ENCODE data around the gene NDUFS7. TPM values are rescaled to one million over a fixed set of nuclear protein-coding genes. Genes with fewer than 3 reads are reported as not detected.

Gene NDUFS7
- total and polyA plus RNA-seq, 7 donors, result 177 to 423 (median 294) TPM

GRCh38 chr19:1409204-1410005 is 25.7 kb downstream of the NDUFS7 start:
- Histone ChIP-seq H3K9me3 (no peaks in the 10 kb centered on the region), H3K4me3 (peak overlapping the region; percentile 97), H3K27ac (peak overlapping the region; percentile 95), H3K36me3 (ENCODE audit: insufficient read depth in 1 of 2, low read depth in 1 of 2) (peaks cover 0 to 22% of the 10 kb centered on the region in 2 donors), H3K4me1 (peaks cover 53% of the 10 kb centered on the region), H3K27me3 (ENCODE audit: insufficient read depth in 3 of 3, low read length in 2 of 3) (no peaks in the 10 kb centered on the region)
- TF ChIP-seq CTCF (IDR thresholded peaks at IDR 0.05), result no peak
- ATAC-seq (no peak), DNase-seq (no peak)
- intact Hi-C loops (cut with DNase I), result loop anchor here (2.0 to 10.0 kb wide), 3 partner anchors 53 to 835 kb away; partner anchors contain the start of genes BSG (in 1 of the 2) and FAM174C (in 1 of the 2)
- 50 to 70% (median 53%) methylated on average over 33 of the region's 33 CpGs for WGBS, 3 donors

DNA sequence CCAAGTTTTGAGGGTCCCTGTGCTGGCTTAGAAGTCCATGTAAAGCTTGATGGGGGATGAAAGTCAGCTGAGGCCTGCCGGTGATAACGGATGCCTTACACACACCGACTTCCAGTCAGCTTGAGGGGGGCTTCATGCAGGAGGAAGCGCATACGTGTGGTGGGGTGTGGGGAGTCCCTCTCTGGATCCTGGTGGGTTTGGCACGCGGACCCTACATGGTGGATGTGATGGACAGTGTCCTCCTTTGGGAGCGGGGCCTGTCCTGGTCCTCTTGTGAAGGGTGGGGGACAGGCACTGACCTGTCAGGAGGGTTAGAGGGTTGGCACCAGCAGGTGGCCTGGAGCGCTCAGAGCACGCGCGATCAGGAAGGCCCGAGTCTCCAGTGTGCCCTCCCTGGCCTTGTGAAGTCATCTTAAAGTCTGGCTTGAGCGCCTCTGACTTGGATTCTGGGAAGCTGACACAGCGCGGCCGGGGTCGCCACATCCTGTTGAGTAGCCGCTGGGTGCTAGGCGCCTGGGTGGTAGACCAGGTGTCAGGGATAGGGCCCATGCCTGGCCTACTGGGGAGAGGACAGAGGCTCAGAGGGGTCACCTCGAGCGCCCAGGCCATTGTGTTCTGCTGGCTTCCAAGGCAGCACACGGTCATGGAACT is 26.6 kb downstream of the NDUFS7 start:
- whole genome bisulfite sequencing, 3 donors, result 63 to 74% (median 70%) methylated on average over 23 of the region's 23 CpGs
- peak overlapping the region; percentile 97 for H3K4me3 ChIP-seq
- peaks cover 0 to 22% of the 10 kb centered on the region in 2 donors for H3K36me3 ChIP-seq (ENCODE audit: insufficient read depth in 1 of 2, low read depth in 1 of 2)
- no peak for TF ChIP-seq CTCF (IDR thresholded peaks at IDR 0.05)
- peak in 3 of 4 donors; percentile 0 to 9 (median 2) for ATAC-seq
- DNase-seq, result no peak
- no peaks in the 10 kb centered on the region for H3K9me3 ChIP-seq
- intact Hi-C loops (cut with DNase I), result loop anchor here in 1 of 2 donors (10.0 kb wide), 1 partner anchor 135 kb away; the partner anchor contains the start of gene FAM174C
- no peaks in the 10 kb centered on the region for H3K27me3 ChIP-seq (ENCODE audit: insufficient read depth in 3 of 3, low read length in 2 of 3)
- H3K4me1 ChIP-seq, result peaks cover 61% of the 10 kb centered on the region
- peak overlapping the region; percentile 95 for H3K27ac ChIP-seq

- Histone ChIP-seq H3K4me1 (peaks cover 66% of the 10 kb centered on the region), H3K36me3 (ENCODE audit: insufficient read depth in 1 of 2, low read depth in 1 of 2) (peaks cover 0 to 22% of the 10 kb centered on the region in 2 donors), H3K27ac (peak overlapping the region; percentile 95), H3K4me3 (peak overlapping the region; percentile 97), H3K9me3 (no peaks in the 10 kb centered on the region), H3K27me3 (ENCODE audit: insufficient read depth in 3 of 3, low read length in 2 of 3) (no peaks in the 10 kb centered on the region)
- no peak for TF ChIP-seq CTCF (IDR thresholded peaks at IDR 0.05)
- no peak for ATAC-seq
- 62 to 83% (median 70%) methylated on average over 9 of the region's 9 CpGs for WGBS, 3 donors
- intact Hi-C loops (cut with DNase I), result loop anchor here in 1 of 2 donors (10.0 kb wide), 1 partner anchor 136 kb away; the partner anchor contains the start of gene FAM174C
- no peak for DNase-seq
Measured at GRCh38 chr19:1410789-1411188, 27.1 kb downstream of the NDUFS7 start.

DNA sequence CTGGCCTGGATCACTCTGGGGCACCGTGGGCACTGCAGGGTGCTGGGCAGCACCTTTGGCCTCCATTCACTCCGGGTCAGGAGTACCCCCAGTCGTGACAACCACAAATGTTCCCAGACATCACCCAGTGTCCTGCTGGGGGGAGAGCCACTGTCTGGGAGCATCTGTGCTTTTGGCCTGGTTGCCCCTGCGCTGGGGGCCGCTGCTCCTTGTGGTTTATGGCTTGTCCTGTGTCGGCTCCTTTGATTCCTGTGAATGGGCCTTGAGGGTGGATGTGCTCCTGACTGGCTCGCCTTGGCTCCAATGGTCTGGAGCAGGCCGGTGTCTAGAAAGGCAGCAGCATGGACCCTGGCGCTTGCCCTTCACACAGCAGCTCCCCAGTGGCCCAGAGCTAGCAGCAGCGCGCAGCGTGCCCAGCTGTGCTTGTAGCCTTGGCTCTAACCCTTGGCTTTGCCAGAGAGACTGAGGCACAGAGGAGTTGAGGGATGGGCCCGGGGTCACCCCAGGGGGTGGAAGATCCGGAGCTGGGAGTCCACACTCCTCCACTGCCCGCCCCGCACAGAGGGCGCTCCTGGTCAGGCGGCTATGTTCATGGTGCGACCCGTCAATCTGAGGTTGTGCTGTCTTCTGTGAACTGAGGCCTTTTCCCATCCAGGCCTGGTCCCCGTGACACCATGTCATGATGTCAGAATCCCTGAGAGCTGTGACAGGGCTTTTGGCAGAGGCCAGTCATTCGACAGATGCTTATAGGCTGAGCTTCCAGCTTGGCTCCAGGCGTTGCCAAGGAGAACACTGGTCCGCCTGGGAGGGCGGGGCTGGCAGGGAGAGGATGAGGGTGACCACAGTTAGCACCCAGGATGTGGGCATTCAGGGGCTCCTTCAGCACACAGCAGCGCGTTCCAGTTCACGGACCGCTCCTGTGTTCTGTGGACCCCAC is 27.8 kb downstream of the NDUFS7 start:
- peaks cover 71% of the 10 kb centered on the region for H3K4me1 ChIP-seq
- intact Hi-C loops (cut with DNase I), result loop anchor here in 1 of 2 donors (10.0 kb wide), 1 partner anchor 137 kb away; the partner anchor contains the start of gene FAM174C
- peaks cover 0 to 22% of the 10 kb centered on the region in 2 donors for H3K36me3 ChIP-seq (ENCODE audit: insufficient read depth in 1 of 2, low read depth in 1 of 2)
- WGBS, 3 donors, result 36 to 51% (median 38%) methylated on average over 29 of the region's 29 CpGs
- peak overlapping the region; percentile 97 for H3K4me3 ChIP-seq
- H3K27ac ChIP-seq, result peak overlapping the region; percentile 95
- no peaks in the 10 kb centered on the region for H3K9me3 ChIP-seq
- DNase-seq (peak; percentile 77 to 90), ATAC-seq (peak; percentile 43 to 66 (median 54))
- H3K27me3 ChIP-seq (ENCODE audit: insufficient read depth in 3 of 3, low read length in 2 of 3), result no peaks in the 10 kb centered on the region
- TF ChIP-seq CTCF (IDR thresholded peaks at IDR 0.05), result no peak

Data from psoas muscle (tissue), 8 donors.